Measurements from ENCODE around the gene DMBX1.

- TF ChIP-seq CTCF (IDR thresholded peaks at IDR 0.05) (no peak), POLR2A (IDR thresholded peaks at IDR 0.05) (no peak)
Measured at GRCh38 chr1:46512135-46512791, 22.6 kb downstream of the DMBX1 start.
